HG02981 (cell line): ENCODE data around the gene LRP1-AS.

Source experiments
- ATAC-seq: cut with Tn5 transposase; IDR thresholded peaks from one replicate; pipeline ENCODE4 v1.9.1; 2021; ENCODE audit warnings: mild to moderate bottlenecking, moderate library complexity; ENCODE audit not compliant: unreplicated experiment

The LRP1-AS gene

GRCh38 chr12:57101892-57102695 is 45.3 kb downstream of the LRP1-AS start:
- ATAC-seq: no peak

DNA sequence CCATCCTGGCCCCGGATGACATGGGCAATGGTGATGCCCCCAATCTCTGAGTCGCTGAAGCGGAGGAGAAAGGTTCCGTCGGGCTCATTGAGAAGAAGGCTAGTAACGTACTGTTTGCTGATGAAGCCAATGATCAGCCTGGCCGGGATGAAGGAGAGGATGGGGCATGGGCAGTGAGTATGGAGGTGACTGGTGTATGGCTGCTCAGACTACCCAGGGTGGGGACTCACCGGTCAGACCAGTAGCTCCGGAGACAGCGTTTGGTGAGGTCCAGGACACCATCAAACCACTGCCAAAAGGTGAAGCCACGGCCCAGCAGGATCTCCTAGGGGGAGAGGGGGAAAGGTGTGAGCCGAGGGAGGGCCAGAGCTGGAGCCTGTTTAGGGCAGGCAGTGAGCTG is 47.7 kb downstream of the LRP1-AS start:
- no peak for ATAC-seq

DNA sequence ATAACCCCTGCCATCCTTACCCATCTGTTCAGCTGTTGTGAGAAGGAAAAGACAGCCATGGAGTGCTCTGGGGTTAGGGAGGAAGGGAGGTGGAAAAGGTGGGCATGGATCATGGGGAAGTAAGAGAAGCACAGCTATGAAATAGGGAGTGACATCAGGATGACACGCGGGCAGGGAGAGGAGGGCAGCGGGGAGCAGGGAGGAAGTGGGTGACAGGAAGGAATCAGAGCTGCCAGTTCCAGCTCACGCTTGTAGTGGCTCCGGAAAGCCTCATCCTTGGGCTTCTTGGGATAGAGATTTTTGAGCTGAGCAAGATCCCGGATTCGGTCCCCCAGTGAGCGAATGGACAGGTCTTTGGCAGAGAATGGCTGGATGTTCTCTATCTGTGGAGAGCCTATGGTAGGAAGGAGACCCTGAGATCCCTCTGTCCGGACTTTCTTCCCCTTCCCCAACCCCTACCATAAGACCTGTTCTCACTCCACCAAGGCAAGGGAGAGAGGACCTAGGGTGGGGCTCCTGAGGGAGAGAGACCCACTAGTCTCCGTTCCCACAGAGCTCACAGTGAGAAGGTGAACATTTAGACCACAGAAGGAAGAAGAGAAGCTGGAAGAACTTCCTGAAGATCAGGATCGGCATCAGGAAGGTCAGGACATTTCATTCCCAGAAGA is 48.2 kb downstream of the LRP1-AS start:
- no peak for ATAC-seq

DNA sequence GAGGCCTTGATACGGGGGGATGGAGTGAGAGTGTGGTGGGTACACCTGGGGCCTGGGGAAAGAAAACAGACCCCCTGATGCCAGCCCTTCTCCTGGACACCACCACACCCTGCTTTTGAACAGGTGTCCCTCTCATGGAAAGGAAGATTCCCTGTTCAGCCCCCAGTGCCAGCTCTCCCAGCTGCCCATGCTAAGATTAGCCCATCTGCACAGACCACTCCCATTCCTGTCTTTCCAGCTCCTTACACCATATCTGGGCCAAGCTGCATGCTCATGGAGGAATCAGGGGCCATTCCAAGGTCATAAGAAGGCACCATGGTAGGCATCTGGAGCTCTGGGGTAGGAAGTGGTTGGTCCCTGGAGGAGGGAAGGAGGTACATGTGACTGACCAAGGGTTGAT is 48.9 kb downstream of the LRP1-AS start:
- no peak for ATAC-seq

- ATAC-seq: no peak
These were observed 49.9 kb downstream of the LRP1-AS start for GRCh38 chr12:57097554-57097835.

- no peak for ATAC-seq
These were observed 50.5 kb downstream of the LRP1-AS start for GRCh38 chr12:57096748-57097553.

DNA sequence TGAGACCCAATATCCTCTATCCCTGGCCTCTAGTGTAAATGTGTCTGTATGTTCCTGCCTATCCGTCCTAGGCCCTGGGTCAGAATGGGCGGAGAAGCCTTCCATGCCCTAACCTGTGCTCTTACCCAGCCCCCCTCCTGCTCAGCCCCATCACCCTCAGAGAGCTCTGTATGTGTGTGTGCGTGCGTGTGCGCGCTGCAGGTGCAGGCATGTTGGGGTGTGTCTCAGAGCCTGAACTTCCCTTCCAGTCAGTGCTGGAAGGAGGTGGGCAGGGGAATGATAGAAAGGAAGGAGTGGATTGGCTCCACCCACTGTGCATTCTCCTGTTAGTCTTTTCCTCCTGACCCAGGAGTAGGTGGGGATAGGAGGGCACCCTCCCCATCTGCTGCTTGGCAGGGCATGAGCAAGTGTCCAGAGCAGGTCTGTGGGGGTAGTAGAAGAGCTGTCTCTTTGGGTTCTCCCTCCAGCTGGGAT is 51.3 kb downstream of the LRP1-AS start:
- ATAC-seq: no peak

GRCh38 chr12:57095440-57095839 is 52.0 kb downstream of the LRP1-AS start:
- ATAC-seq: no peak
